Measurements from ENCODE around the gene KLKB1.
"Not testable (repeated sequence)": the region's sequence is repeated elsewhere in the genome, so short reads cannot be mapped to it uniquely, and the experiment has no call there.

KLKB1 gene

GRCh38 chr4:186227744-186228513, 622 bp downstream of the KLKB1 start:
- DNase-seq: no peak

DNA sequence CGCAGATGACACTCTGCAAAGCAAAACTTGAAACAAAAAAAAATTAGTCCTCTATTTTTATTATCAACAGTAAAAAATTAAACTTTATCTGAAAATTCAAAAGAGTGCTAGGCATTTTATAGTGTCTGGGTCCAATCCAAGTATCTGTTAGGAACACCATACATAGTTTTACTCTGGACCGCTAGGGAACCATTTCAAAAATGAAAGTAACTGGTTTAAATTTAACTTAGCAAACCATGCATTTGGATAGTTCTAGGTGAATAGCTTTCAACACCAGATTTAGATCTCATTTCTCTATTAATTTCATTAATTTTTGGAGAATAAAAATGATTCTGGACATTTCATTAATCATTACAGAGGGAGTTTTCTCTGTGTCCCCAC, 1.2 kb downstream of the KLKB1 start:
- no peak for DNase-seq

DNA sequence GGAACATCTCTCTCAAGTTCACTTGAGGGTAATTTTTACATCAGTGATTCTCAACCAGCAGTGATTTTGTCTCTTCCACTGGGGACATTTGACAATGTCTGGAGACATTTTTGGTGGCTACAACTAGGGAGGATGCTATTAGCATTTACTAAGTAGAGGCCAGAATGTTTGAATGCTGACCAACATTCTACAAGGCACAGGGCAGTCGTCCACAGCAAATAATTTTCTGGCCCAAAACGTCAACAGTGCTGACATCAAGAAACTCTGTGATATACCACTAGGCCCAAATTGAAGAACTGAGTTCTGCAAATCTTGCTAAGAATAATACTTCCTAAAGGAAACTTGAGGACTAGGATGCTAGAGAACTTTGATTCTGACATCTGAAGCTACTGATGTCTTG, 7.1 kb downstream of the KLKB1 start:
- DNase-seq: no peak

DNA sequence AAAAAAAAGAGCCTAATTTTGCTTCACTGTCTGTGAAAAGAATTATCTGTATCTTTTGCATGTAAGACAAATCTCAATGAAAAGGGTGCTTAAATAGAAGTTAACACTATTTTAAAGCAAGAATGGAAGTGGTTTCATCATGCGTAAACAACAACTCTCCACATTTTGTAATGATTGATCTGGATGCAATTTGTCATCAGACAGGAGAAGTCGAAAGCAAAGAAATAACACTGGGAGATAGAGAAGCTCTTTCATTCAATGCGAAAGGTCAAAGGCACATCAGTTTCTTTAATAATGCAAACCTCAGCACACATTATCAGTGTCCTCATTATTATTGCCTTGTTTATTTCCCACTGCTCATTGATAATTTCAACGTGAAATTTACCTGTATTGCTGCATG, 8.8 kb downstream of the KLKB1 start:
- no peak for DNase-seq

DNA sequence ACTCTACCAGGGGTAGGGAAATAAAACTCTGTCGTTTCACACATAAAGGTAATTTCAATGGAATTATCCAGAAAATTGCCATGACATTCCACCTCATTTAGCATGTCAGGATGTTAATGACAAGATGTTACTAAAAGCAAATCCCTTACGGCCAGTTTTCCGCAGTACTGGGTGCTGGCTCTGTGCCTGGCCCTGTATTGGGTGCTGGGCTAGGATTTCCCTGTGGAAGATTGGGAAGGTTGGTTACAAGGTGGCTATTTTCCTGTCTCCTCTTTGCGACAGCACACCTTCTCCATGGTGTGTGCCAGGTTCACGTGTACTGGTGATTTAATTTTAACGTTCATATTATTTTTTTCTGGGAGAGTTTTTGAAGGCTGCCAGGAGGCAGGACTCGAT, 13.1 kb downstream of the KLKB1 start:
- DNase-seq: no peak

- DNase-seq: no peak
These were observed 13.7 kb downstream of the KLKB1 start for GRCh38 chr4:186240848-186241491.

- DNase-seq: no peak
These were observed 14.3 kb downstream of the KLKB1 start for GRCh38 chr4:186241616-186242015.

GRCh38 chr4:186242031-186242430, 14.7 kb downstream of the KLKB1 start:
- DNase-seq: not testable (repeated sequence)

DNA sequence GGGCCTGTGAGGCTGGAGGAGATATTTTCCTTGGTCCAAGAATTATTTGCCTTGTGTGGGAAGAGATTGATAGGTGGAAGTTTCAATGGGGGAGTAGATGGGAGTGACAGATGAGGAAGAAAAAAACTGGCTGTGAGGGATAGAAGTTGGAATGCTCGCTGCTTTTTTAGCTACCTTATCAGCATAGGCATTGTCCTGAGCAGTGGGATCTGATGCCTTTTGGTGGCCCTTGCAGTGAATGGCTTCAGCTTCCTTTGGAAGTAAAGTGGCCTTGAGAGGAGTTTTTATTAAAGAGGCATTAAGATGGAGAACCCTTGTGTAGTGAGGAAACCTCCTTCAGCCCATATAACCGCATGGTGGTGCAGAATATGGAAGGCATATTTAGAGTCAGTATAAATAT, 16.0 kb downstream of the KLKB1 start:
- no peak for DNase-seq

GRCh38 chr4:186244835-186245234, 17.5 kb downstream of the KLKB1 start:
- DNase-seq: no peak

- DNase-seq: not testable (repeated sequence)
These were observed 19.9 kb downstream of the KLKB1 start for GRCh38 chr4:186247062-186247752.

- no peak for DNase-seq
These were observed 21.3 kb downstream of the KLKB1 start for GRCh38 chr4:186248643-186249042.

GRCh38 chr4:186249785-186250754, 22.8 kb downstream of the KLKB1 start:
- no peak for DNase-seq

DNA sequence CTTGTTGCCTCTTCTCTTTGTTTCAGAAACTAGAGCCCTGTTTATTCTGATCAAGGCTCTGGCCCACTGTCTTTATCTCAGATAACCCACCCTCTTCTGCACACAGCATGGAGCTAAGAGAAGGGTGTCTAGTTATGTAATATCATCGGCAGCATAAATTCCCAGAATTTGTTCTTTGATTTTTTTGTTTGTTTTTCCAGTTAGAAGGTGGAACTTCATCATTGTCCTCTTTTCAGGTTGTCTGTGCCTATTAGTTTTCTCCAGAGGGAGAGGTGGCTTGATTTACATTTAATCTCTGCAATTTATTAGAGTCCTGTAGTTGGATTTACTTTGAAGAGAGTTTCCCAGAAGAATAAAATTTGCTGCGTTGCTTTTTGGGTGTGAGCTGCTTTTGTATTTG, 23.5 kb downstream of the KLKB1 start:
- DNase-seq: no peak

- DNase-seq: no peak
These were observed 27.8 kb downstream of the KLKB1 start for GRCh38 chr4:186255122-186255521.

- no peak for DNase-seq
These were observed 31.0 kb downstream of the KLKB1 start for GRCh38 chr4:186258216-186258811.

- DNase-seq: no peak
These were observed 32.8 kb downstream of the KLKB1 start for GRCh38 chr4:186260117-186260503.

GRCh38 chr4:186260504-186261448, 33.5 kb downstream of the KLKB1 start:
- DNase-seq: no peak

- DNase-seq: no peak
These were observed 37.4 kb downstream of the KLKB1 start for GRCh38 chr4:186264660-186265059.

DNA sequence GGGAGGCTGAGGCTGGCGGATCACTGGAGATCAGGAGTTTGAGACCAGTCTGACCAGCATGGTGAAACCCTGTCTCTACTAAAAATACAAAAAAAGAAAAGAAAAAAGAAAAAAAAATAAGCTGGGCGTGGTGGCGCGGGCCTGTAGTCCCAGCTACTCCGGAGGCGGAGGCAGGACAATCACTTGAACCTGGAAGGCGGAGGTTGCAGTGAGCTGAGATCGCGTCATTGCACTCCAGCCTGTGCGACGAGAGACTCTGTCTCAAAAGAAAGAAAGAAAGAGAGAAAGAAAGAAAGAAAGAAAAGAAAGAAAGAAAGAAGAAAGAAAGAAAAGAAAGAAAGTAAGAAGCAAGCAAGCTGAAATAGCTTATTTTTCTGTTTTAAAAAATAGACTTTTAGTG, 37.9 kb downstream of the KLKB1 start:
- DNase-seq: not testable (repeated sequence)
